T47D (cell line): Measurements from ENCODE around the gene KCP.

Experiments used
- DNase-seq, 2 experiments: peaks; one replicate each; pipeline versions ENCODE4 v3.0.0 to v3.0.0-alpha.2; 2011 to 2012; ENCODE audit warnings: low read depth in 1 of 2, low spot score in 1 of 2
- JUND ChIP-seq: IDR thresholded peaks from 2 replicates; pipeline ENCODE4 v1.6.1; 2012; ENCODE audit warnings: low read depth
- in situ Hi-C: cut with HindIII; loops from 2 replicates; pipeline ENCODE4 v1.10.0; 2016; ENCODE audit warnings: low sequenced_read_pairs, low pct_unique_long_range_greater_than_20kb

Gene KCP

GRCh38 chr7:128831994-128832879, 78.3 kb downstream of the KCP start:
- TF ChIP-seq JUND, result no peak
- in situ Hi-C loops, result no loop called here
- DNase-seq, result no peak

- in situ Hi-C loops, result no loop called here
- no peak for DNase-seq
- TF ChIP-seq JUND, result no peak
These were observed 79.1 kb downstream of the KCP start for GRCh38 chr7:128831178-128831993.

GRCh38 chr7:128830231-128831177, 80.0 kb downstream of the KCP start, which contains the start of gene FLNC:
FLNC (plus strand) TSS chr7:128830406; CDS start chr7:128830638, 232 bp downstream.
- in situ Hi-C loops, result no loop called here
- TF ChIP-seq JUND, result no peak
- DNase-seq, result peak; percentile 37 to 49

- in situ Hi-C loops, result no loop called here
- DNase-seq, result peak; percentile 27 to 38
- TF ChIP-seq JUND, result no peak
These were observed 80.9 kb downstream of the KCP start for GRCh38 chr7:128829391-128830166.

GRCh38 chr7:128827971-128828711, 82.4 kb downstream of the KCP start:
- no peak for DNase-seq
- in situ Hi-C loops, result no loop called here
- TF ChIP-seq JUND, result no peak

- DNase-seq, result no peak
- no peak for TF ChIP-seq JUND
- in situ Hi-C loops, result no loop called here
These were observed 83.1 kb downstream of the KCP start for GRCh38 chr7:128827248-128827958.

- no peak for TF ChIP-seq JUND
- DNase-seq, result no peak
- in situ Hi-C loops, result no loop called here
These were observed 83.6 kb downstream of the KCP start for GRCh38 chr7:128826916-128827247.
